Liver (tissue), 9 donors: Measurements from ENCODE around the gene TEAD2. TPM values are rescaled to one million over a fixed set of nuclear protein-coding genes. Genes with fewer than 3 reads are reported as not detected.

ENCODE experiments used
- DNase-seq: peaks from one replicate; pipeline ENCODE4 v3.0.0-alpha.2; 2017; ENCODE audit warnings: low spot score
- H3K27ac ChIP-seq, 2 donors: one replicate each; pipeline ENCODE4 v1.7.0; 2013; ENCODE audit warnings: inconsistent platforms in 2 of 2, low read length in 2 of 2, control low read depth in 1 of 2, low read depth in 1 of 2, mild to moderate bottlenecking in 1 of 2
- H3K27me3 ChIP-seq, 4 donors: one replicate each; pipeline versions ENCODE4 v1.6.1 to v1.7.0; 2013; ENCODE audit warnings: low read length in 3 of 4, inconsistent platforms in 1 of 4, mild to moderate bottlenecking in 1 of 4, moderate library complexity in 1 of 4; ENCODE audit not compliant: control insufficient read depth in 4 of 4, insufficient read depth in 4 of 4
- H3K36me3 ChIP-seq, 4 donors: one replicate each; pipeline versions ENCODE4 v1.6.1 to v1.7.0; 2013; ENCODE audit warnings: low read length in 3 of 4, mild to moderate bottlenecking in 3 of 4, low read depth in 1 of 4, moderate library complexity in 1 of 4; ENCODE audit not compliant: control insufficient read depth in 4 of 4, insufficient read depth in 3 of 4
- H3K4me1 ChIP-seq, 4 donors: one replicate each; pipeline versions ENCODE4 v1.6.1 to v1.7.0; 2013; ENCODE audit warnings: low read length in 3 of 4, mild to moderate bottlenecking in 3 of 4, moderate library complexity in 1 of 4; ENCODE audit not compliant: control insufficient read depth in 4 of 4, insufficient read depth in 4 of 4
- H3K4me3 ChIP-seq, 3 donors: one replicate each; pipeline versions ENCODE4 v1.6.1 to v1.7.0; 2013; ENCODE audit warnings: low read length in 3 of 3, control low read depth in 1 of 3, low read depth in 1 of 3, mild to moderate bottlenecking in 1 of 3
- H3K9ac ChIP-seq, 2 donors: one replicate each; pipeline ENCODE4 v1.7.0; 2013; ENCODE audit warnings: low read length in 2 of 2, mild to moderate bottlenecking in 2 of 2, moderate library complexity in 2 of 2, control low read depth in 1 of 2, low read depth in 1 of 2
- H3K9me3 ChIP-seq, 4 donors: one replicate each; pipeline versions ENCODE4 v1.6.1 to v1.7.0; 2013; ENCODE audit warnings: low read length in 3 of 4; ENCODE audit not compliant: control insufficient read depth in 4 of 4
- ATF3 ChIP-seq: IDR thresholded peaks from 2 replicates; pipeline ENCODE4 v1.6.1; 2016; ENCODE audit warnings: antibody characterized with exemption
- CTCF ChIP-seq: fragments of 150-350 bp; IDR thresholded peaks from 2 replicates; pipeline ENCODE4 v1.5.1; 2017; ENCODE audit warnings: improper control_type of control experiment, low read depth, low read length; ENCODE audit not compliant: missing input control
- EGR1 ChIP-seq, 2 donors: IDR thresholded peaks; 2 replicates each; pipeline ENCODE4 v1.6.1; 2016 to 2018; ENCODE audit warnings: antibody characterized with exemption in 2 of 2, low read depth in 2 of 2
- FOXA1 ChIP-seq: IDR thresholded peaks from 2 replicates; pipeline ENCODE4 v1.6.1; 2016; ENCODE audit warnings: antibody characterized with exemption
- FOXA2 ChIP-seq: IDR thresholded peaks from 2 replicates; pipeline ENCODE4 v1.6.1; 2016; ENCODE audit warnings: antibody characterized with exemption
- GABPA ChIP-seq, 2 donors: IDR thresholded peaks in 1 of 2; conservative IDR thresholded peaks in 1 of 2; 2 replicates each; pipeline ENCODE4 v1.6.1; 2016; ENCODE audit warnings: antibody characterized with exemption in 2 of 2, mild to moderate bottlenecking in 1 of 2, moderate library complexity in 1 of 2
- HNF4A ChIP-seq, 2 donors: conservative IDR thresholded peaks; 2 replicates each; pipeline ENCODE4 v1.6.1; 2016; ENCODE audit warnings: antibody characterized with exemption in 2 of 2, mild to moderate bottlenecking in 2 of 2
- HNF4G ChIP-seq: IDR thresholded peaks from 2 replicates; pipeline ENCODE4 v1.6.1; 2016; ENCODE audit warnings: antibody characterized with exemption
- JUND ChIP-seq, 2 donors: IDR thresholded peaks; 2 replicates each; pipeline ENCODE4 v1.6.1; 2016; ENCODE audit warnings: antibody characterized with exemption in 2 of 2
- MAX ChIP-seq: IDR thresholded peaks from 2 replicates; pipeline ENCODE4 v1.6.1; 2016; ENCODE audit warnings: antibody characterized with exemption
- NR2F2 ChIP-seq: IDR thresholded peaks from 2 replicates; pipeline ENCODE4 v1.6.1; 2016; ENCODE audit warnings: antibody characterized with exemption
- RAD21 ChIP-seq, 2 donors: IDR thresholded peaks; 2 replicates each; pipeline ENCODE4 v1.6.1; 2016; ENCODE audit warnings: antibody characterized with exemption in 2 of 2, mild to moderate bottlenecking in 2 of 2
- REST ChIP-seq: IDR thresholded peaks from 2 replicates; pipeline ENCODE4 v1.6.1; 2016; ENCODE audit warnings: antibody characterized with exemption, mild to moderate bottlenecking
- RXRA ChIP-seq, 2 donors: IDR thresholded peaks; 2 replicates each; pipeline ENCODE4 v1.6.1; 2017 to 2018; ENCODE audit warnings: antibody characterized with exemption in 2 of 2, mild to moderate bottlenecking in 1 of 2
- SP1 ChIP-seq: IDR thresholded peaks from 2 replicates; pipeline ENCODE4 v1.6.1; 2018; ENCODE audit warnings: antibody characterized with exemption, mild to moderate bottlenecking
- TAF1 ChIP-seq: conservative IDR thresholded peaks from 2 replicates; pipeline ENCODE4 v1.6.1; 2016; ENCODE audit warnings: antibody characterized with exemption, mild to moderate bottlenecking
- YY1 ChIP-seq: IDR thresholded peaks from 2 replicates; pipeline ENCODE4 v1.6.1; 2016; ENCODE audit warnings: antibody characterized with exemption, mild to moderate bottlenecking
- ZBTB33 ChIP-seq: IDR thresholded peaks from 2 replicates; pipeline ENCODE4 v1.6.1; 2016; ENCODE audit warnings: antibody characterized with exemption
- WGBS: extraction: QIAGEN DNeasy Blood & Tissue Kit; methylation state at CpG from one replicate; pipeline ENCODE4 v1.1.7; 2013; 5-methylcytosine and 5-hydroxymethylcytosine counted together
- polyA plus RNA-seq, 2 donors: library from polyadenylated mRNA; stranded (reverse) in 1 of 2; unstranded in 1 of 2; fragments of 200-250 nt in 1 of 2; fragments of >200 nt in 1 of 2; fragmentation: Nextera tagmentation in 1 of 2; extraction: Ambion mirVana in 1 of 2; gene quantifications; one replicate each; pipeline versions ENCODE4 v1.2.1 to v1.2.3, GENCODE V29; 2013 to 2015
- total RNA-seq, 2 donors: library from RNA; depleted of rRNA; stranded (reverse); fragments of >200 nt; gene quantifications; one replicate each; pipeline ENCODE4 v1.2.3, GENCODE V29; 2014
- donor health status: healthy.
- donor health status: healthy.
- donor health status: healthy.
- donor health status: healthy.
- donor health status: healthy.

TEAD2 gene
- total and polyA plus RNA-seq, 4 donors: 3.3 to 8.1 (median 4.4) TPM

GRCh38 chr19:49390929-49391359 lies 28.7 kb upstream of the TEAD2 start:
- H3K9me3 ChIP-seq: no peaks in the 10 kb centered on the region
- H3K27me3 ChIP-seq: peaks cover 0 to 2% (median 0%) of the 10 kb centered on the region in 4 donors
- TF ChIP-seq TAF1 (no peak), GABPA (IDR thresholded peaks at IDR 0.05 in 1 of 2, conservative IDR thresholded peaks at IDR 0.05 in 1 of 2) (no peak), NR2F2 (no peak), JUND (IDR thresholded peaks at IDR 0.05) (no peak), FOXA2 (no peak), FOXA1 (no peak), RXRA (IDR thresholded peaks at IDR 0.05) (no peak), RAD21 (IDR thresholded peaks at IDR 0.05) (no peak), ZBTB33 (no peak), EGR1 (IDR thresholded peaks at IDR 0.05; ENCODE audit: low read depth in 2 of 2) (no peak), HNF4G (no peak), CTCF (no peak), SP1 (no peak), REST (no peak), MAX (no peak), HNF4A (conservative IDR thresholded peaks at IDR 0.05) (no peak), ATF3 (no peak), YY1 (no peak)
- no peak for DNase-seq
- H3K9ac ChIP-seq: no peak overlapping the region
- H3K4me3 ChIP-seq: no peak overlapping the region
- WGBS: 61% methylated on average over 9 of the region's 9 CpGs
- no peaks in the 10 kb centered on the region for H3K4me1 ChIP-seq
- H3K27ac ChIP-seq: no peak overlapping the region
- no peaks in the 10 kb centered on the region for H3K36me3 ChIP-seq
